HG02759 (cell line): ENCODE measurements around the gene PRDX4.
A peak's percentile ranks its signal among the peaks of the same experiment; 100 is the strongest.
"Not testable (repeated sequence)": the region's sequence is repeated elsewhere in the genome, so short reads cannot be mapped to it uniquely, and the experiment has no call there.

Source experiments
- ATAC-seq: cut with Tn5 transposase; IDR thresholded peaks from one replicate; pipeline ENCODE4 v1.9.1; 2021; ENCODE audit warnings: mild to moderate bottlenecking, moderate library complexity; ENCODE audit not compliant: unreplicated experiment

Gene PRDX4

DNA sequence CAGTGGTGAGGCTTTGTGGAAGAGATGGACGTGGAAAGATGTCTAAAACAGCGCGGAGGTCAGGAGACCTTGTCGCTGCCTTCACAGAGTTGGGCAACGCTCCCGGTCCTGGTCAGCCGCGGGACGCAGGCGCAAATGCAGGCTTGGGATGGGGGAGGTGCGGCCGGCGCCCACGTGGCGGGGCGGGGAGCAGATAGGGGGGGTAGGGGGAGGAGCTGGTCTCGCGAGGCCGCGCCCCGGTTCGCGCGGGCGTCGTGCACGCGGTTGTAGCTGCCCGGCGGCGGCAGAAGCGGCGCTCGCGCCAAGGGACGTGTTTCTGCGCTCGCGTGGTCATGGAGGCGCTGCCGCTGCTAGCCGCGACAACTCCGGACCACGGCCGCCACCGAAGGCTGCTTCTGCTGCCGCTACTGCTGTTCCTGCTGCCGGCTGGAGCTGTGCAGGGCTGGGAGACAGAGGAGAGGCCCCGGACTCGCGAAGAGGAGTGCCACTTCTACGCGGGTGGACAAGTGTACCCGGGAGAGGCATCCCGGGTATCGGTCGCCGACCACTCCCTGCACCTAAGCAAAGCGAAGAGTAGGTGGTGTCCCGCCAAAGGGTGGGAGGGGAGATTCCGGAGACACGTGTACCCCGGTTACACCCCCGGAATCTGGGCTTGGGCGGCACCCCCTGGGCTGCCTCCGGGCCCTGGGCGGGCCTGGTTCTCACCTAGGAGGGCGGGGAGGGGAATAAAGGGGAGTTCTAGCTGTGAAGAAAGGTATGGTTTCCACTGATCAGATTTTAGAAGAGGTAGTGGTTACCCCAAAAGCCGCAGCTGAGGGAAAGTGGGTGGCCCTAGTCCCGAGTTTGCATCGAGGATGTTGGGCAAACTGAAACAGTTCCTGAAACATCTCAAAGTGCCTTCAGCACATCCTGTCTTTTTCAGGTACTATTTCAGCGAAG is at the start of gene PRDX4:
TSS of gene PRDX4 (plus strand) at position 255 of the 939 bp plus-strand sequence. CDS start at position 333, 78 bp downstream.
- peak; percentile 74 for ATAC-seq

GRCh38 chrX:23621621-23622265 is 45.5 kb upstream of the PRDX4 start:
- no peak for ATAC-seq

- no peak for ATAC-seq
Measured at GRCh38 chrX:23623797-23624196, 43.5 kb upstream of the PRDX4 start.

- no peak for ATAC-seq
Measured at GRCh38 chrX:23626651-23627050, 40.6 kb upstream of the PRDX4 start.

DNA sequence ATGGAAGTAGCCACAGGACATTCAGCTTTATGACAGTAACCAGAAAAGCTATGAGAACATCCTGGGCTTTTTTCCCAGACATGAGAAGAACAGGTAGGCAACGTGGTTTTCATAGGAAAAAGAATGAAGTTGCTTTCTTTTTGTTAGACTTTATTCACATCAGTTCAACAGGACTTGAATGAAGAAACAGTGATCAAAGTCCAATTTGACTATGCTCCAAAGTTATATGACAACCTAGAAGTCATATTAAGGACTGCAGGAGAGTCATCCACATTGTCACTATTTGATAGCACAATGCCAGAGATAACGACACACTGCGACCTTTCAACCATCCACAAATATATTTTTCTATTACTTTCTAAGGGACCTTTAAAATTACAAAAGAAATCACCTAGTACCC is 39.2 kb upstream of the PRDX4 start:
- no peak for ATAC-seq

DNA sequence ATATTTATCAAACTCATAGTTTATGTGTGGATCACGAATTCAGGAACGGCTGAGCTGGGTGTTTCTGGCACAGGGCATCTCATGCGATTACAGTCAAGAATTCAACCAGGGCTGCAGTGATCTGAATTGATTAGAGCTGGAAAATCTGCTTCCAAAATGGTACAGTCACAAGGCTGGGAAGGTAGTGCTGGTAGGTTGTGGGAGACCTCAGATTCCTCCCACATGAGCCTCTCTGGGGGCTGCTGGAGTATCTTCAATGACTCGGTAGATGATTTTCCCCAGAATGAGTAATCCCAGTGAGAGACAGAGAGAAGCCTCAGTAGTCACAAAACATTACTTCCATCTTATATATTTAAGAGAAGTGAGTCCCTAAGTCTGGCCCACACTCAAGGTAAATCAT is 36.2 kb upstream of the PRDX4 start:
- ATAC-seq: no peak

- ATAC-seq: no peak
Measured at GRCh38 chrX:23633834-23634580, 33.3 kb upstream of the PRDX4 start.

DNA sequence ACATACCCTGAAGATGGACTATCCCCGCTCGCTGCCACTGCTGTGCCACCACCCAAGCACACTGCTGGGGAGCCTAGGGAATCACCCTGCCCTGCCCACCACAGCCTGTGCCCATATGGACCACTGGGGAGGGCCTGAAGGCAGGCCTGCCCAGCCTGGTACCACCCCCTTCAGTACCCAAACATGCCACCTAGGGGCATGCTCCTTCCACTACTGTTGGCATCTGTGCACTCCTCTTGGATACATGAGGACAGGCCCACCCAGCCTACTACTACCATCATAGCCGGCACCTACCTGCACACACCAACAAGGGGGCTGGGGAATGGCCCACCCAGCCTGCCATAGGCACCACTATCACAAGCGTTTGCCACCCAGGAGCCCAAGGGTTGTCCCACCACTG is 30.1 kb upstream of the PRDX4 start:
- peak; percentile 98 for ATAC-seq

DNA sequence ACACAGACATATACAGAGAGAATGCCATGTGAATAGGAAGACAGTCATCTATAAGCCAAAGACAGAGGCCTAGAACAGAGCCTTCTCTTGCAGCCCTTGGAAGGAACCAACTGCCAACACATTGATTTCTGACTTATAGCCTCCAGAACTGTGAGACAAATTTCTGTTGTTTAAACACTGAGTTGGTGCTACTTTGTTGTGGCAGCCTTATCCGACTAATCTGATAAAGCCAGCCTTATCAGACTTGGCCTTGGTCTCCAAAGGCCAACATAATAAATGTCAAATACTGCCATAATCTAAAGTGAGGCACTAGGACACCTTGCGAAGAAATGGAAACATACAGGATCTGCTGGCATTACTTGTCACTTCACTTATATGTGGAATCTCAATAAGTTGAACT is 24.3 kb upstream of the PRDX4 start:
- no peak for ATAC-seq

DNA sequence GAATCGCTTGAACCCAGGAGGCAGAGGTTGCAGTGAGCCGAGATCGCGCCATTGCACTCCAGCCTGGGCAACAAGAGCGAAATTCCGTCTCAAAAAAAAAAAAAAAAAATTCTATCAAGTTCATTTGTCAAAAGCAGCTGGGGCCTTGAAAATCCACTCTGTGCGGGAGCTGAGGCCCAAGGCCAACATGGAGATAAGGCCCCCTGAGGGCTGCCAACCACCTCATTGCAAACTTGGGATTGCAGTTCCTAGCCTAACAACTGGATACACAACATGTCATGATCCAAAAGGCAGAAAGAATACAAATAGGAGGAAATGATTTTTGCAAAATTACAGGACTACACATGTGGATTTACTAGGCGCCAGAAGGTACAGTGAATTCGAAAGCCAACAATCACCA is 22.5 kb upstream of the PRDX4 start:
- no peak for ATAC-seq

- no peak for ATAC-seq
Measured at GRCh38 chrX:23656091-23656490, 11.2 kb upstream of the PRDX4 start.

GRCh38 chrX:23656684-23657083 is 10.6 kb upstream of the PRDX4 start:
- no peak for ATAC-seq

GRCh38 chrX:23659339-23659738 is 8.0 kb upstream of the PRDX4 start:
- ATAC-seq: no peak

DNA sequence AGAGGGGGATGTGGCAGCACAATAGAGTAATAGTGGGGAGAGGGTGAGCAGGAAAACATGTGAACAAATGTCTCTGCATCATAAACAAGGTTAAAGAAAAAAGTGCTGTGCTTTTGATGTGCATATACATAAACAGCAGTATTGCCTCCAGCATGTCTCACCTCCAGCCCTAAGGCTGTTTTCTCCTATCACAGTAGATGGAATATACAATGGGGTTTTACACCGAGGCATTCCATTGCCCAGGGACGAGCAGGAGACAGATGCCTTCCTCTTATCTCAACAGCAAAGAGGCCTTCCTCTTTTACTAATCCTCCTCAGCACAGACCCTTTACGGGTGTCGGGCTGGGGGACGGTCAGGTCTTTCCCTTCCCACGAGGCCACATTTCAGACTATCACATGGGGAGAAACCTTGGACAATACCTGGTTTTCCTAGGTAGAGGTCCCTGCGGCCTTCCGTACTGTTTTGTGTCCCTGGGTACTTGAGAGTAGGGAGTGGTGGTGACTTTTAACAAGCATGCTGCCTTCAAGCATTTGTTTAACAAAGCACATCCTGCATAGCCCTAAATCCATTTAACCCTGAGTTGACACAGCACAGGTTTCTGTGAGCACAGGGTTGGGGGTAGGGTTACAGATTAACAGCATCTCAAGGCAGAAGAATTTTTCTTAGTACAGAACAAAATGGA is 7.1 kb upstream of the PRDX4 start:
- not testable (repeated sequence) for ATAC-seq

GRCh38 chrX:23660766-23661132 is 6.5 kb upstream of the PRDX4 start:
- no peak for ATAC-seq

DNA sequence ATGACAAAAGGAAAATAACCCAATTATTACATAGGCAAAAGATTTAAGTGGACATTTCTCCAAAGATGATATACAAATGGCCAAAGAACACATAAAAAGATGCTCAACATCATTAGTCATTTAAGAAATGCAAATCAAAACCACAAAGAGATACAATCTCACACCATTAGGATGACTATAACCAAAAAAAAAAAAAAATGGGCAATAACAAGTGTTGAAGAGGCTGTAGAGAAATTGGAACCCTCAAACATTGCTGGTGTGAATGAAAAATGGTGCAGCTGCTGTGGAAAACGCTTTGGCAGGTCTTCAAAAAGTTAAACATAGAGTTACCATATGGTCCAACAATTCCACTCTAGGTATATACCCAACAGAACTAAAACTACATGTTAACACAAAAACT is 5.6 kb upstream of the PRDX4 start:
- no peak for ATAC-seq

GRCh38 chrX:23662187-23662586 is 5.1 kb upstream of the PRDX4 start:
- peak; percentile 60 for ATAC-seq

DNA sequence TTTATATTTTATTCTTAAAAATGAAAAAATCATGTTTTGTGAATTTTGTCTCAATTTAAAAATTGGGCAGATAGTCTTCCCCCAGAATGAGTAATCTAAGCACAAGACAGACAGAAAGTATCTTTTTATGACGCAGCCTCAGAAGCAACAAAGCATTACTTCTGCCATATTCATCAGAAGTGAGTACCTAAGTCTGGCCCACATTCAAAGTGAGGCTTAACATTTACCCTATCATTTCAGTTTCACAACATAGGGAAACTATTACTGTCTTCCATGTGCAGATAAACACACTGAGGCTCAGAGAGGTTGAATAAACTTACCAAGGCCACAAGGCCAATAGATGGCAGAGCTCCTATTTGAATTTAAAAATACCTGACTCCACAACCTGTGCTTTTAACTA is 4.4 kb upstream of the PRDX4 start:
- peak; percentile 42 for ATAC-seq

DNA sequence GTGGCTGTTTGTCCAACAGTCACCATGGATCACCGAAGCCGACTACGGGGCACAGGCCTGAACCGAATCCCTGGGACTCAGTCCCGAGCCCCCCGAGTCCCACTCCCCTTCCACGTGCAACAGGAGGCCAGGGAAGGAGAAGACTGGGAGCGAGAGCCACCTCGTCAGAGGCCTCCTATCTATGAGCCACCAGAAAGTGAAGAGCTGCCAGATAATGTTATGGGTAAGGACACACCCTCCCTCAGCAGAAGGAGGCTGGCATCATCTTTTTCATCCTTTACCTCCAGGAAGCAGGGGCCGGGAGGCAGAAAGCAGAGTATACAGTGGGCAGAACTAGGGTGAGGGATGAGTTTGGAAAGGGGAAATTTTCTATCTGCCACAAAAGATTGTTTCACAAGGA is 2.8 kb upstream of the PRDX4 start:
- ATAC-seq: no peak

- no peak for ATAC-seq
Measured at GRCh38 chrX:23666282-23666681, 1.0 kb upstream of the PRDX4 start.

- no peak for ATAC-seq
Measured at GRCh38 chrX:23668335-23668734, 1.0 kb downstream of the PRDX4 start.
